Loucy (cell line): ENCODE results near the gene CYTH1.

Experiments
- H2AFZ ChIP-seq: fragments of 200-600 bp; sonication (generic); 2 replicates; pipeline ENCODE4 v1.6.0; 2016; ENCODE audit warnings: antibody characterized with exemption, mild to moderate bottlenecking, low read length, moderate library complexity
- H3F3A ChIP-seq: fragments of 200-600 bp; 2 replicates; pipeline ENCODE4 v1.6.0; 2016; ENCODE audit warnings: antibody characterized with exemption, low read depth, mild to moderate bottlenecking
- H3K27me3 ChIP-seq: fragments of 200-600 bp; sonication (generic); 2 replicates; pipeline ENCODE4 v1.6.1; 2014; ENCODE audit warnings: low read length, mild to moderate bottlenecking; ENCODE audit not compliant: insufficient read depth, poor library complexity, severe bottlenecking
- H3K36me3 ChIP-seq: fragments of 200-600 bp; sonication (generic); 2 replicates; pipeline ENCODE4 v1.6.1; 2016; ENCODE audit warnings: low read length; ENCODE audit not compliant: insufficient read depth
- H3K4me1 ChIP-seq: fragments of 200-600 bp; sonication (generic); 2 replicates; pipeline ENCODE4 v1.5.1; 2014; ENCODE audit warnings: low read length, mild to moderate bottlenecking; ENCODE audit not compliant: insufficient read depth, poor library complexity, severe bottlenecking
- H3K4me2 ChIP-seq: fragments of 200-600 bp; sonication (generic); 2 replicates; pipeline ENCODE4 v1.6.0; 2014; ENCODE audit warnings: antibody characterized with exemption, low read length, low read depth, mild to moderate bottlenecking; ENCODE audit not compliant: poor library complexity, severe bottlenecking
- H3K4me3 ChIP-seq: fragments of 200-600 bp; sonication (generic); 2 replicates; pipeline ENCODE4 v1.5.1; 2014; ENCODE audit warnings: low read length, mild to moderate bottlenecking, mixed read lengths; ENCODE audit not compliant: poor library complexity, severe bottlenecking
- H3K79me2 ChIP-seq: fragments of 200-600 bp; sonication (generic); 2 replicates; pipeline ENCODE4 v1.6.1; 2014; ENCODE audit warnings: low read length; ENCODE audit not compliant: insufficient read depth
- H3K9ac ChIP-seq: fragments of 200-600 bp; sonication (generic); 2 replicates; pipeline ENCODE4 v1.6.0; 2014; ENCODE audit warnings: mild to moderate bottlenecking, low read depth, low read length, moderate library complexity; ENCODE audit not compliant: poor library complexity, severe bottlenecking
- H3K9me2 ChIP-seq: fragments of 200-600 bp; sonication (generic); replicated peaks from 2 replicates; pipeline ENCODE4 v1.6.1; 2016; ENCODE audit warnings: low read depth, low read length, mixed read lengths
- H3K9me3 ChIP-seq: fragments of 200-600 bp; sonication (generic); 2 replicates; pipeline ENCODE4 v1.6.1; 2014; ENCODE audit warnings: mild to moderate bottlenecking, antibody characterized with exemption, low read length, low read depth; ENCODE audit not compliant: insufficient read depth
- H4K20me1 ChIP-seq: fragments of 200-600 bp; sonication (generic); 2 replicates; pipeline ENCODE4 v1.6.0; 2014; ENCODE audit warnings: antibody characterized with exemption, low read length, mild to moderate bottlenecking; ENCODE audit not compliant: insufficient read depth, poor library complexity, severe bottlenecking
- EZH2phosphoT487 ChIP-seq: fragments of 200-600 bp; IDR thresholded peaks from 2 replicates; pipeline ENCODE4 v1.6.1; 2018; ENCODE audit warnings: antibody characterized with exemption, mild to moderate bottlenecking, moderate library complexity, borderline replicate concordance
- TF ChIP-seq, protein P1 (sequence below): fragments of 200-600 bp; sonication (generic); conservative IDR thresholded peaks from 2 replicates; pipeline ENCODE4 v1.5.1; 2014; ENCODE audit warnings: mild to moderate bottlenecking, antibody characterized with exemption, low read length

CYTH1 gene

DNA sequence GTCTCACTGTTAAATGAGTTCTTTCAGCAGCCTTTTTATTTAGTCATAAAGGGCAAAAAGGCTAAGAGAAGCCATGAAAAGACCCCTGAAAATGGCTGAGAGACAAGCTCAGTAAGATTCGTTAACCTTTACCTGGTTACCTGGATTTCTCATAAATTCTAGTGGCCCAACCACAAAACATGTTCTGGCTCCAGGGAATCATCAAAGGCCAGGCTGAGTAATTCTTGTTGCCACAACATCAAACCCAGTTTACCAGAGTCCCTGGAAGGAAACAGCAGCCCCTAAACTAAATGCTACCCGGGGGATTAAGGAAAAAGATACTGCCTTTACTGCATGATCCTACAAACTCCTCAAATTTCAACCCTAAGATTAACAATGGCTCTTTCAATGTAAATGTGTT lies 15.8 kb downstream of the CYTH1 start:
- Histone ChIP-seq H3K9ac (no peak overlapping the region), H3F3A (no peaks in the 10 kb centered on the region), H3K4me1 (peaks cover 46% of the 10 kb centered on the region), H3K79me2 (peaks cover 100% of the 10 kb centered on the region), H3K36me3 (no peaks in the 10 kb centered on the region), H3K9me3 (no peaks in the 10 kb centered on the region), H3K4me3 (no peak overlapping the region), H2AFZ (no peak overlapping the region), H4K20me1 (peaks cover 16% of the 10 kb centered on the region), H3K27me3 (no peaks in the 10 kb centered on the region), H3K9me2 (no peaks in the 10 kb centered on the region), H3K4me2 (peak overlapping the region; percentile 22)
- TF ChIP-seq EZH2phosphoT487 = no peak
- TF ChIP-seq, protein P1, sequence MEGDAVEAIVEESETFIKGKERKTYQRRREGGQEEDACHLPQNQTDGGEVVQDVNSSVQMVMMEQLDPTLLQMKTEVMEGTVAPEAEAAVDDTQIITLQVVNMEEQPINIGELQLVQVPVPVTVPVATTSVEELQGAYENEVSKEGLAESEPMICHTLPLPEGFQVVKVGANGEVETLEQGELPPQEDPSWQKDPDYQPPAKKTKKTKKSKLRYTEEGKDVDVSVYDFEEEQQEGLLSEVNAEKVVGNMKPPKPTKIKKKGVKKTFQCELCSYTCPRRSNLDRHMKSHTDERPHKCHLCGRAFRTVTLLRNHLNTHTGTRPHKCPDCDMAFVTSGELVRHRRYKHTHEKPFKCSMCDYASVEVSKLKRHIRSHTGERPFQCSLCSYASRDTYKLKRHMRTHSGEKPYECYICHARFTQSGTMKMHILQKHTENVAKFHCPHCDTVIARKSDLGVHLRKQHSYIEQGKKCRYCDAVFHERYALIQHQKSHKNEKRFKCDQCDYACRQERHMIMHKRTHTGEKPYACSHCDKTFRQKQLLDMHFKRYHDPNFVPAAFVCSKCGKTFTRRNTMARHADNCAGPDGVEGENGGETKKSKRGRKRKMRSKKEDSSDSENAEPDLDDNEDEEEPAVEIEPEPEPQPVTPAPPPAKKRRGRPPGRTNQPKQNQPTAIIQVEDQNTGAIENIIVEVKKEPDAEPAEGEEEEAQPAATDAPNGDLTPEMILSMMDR = no peak

DNA sequence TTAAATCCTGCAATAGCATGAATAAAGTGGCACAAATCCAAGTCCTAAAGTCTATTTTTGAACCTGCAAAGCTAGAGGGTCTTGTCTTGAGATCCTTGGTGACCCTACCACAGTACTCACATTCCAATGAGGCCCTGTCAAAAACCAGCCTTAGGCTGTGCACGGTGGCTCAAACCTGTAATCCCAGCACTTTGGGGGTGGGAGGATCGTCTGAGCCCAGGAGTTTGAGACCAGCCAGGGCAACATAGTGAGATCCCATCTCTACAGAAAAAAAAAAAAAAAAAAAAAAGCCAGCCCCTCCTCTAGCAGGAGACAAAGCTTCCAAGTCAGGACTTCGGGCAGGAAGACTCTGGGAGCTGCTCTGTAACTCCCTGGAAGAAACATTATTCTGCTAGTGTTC lies 16.3 kb downstream of the CYTH1 start:
- H3K4me2 ChIP-seq = peak overlapping the region; percentile 22

DNA sequence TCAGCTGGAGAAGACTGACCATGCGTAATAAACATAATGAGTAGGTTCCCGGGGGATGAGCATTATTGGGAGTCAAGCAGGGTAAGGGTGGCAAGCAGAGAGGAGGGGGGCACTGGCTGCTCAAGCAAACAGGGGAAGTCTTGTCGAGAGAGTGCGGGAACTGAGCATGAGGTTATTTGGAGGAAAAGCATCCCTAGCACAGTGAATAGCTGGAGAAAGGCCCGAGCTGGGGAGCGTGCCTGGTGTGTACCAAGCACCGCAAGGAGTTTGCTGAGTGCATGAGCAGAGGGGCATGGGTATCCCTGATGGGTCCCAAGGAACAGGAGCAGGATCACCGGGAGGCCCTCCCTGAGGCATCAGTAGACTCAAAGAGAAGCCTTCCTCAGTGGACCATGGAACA lies 17.2 kb downstream of the CYTH1 start:
- H3F3A ChIP-seq = peaks cover 2% of the 10 kb centered on the region; the same call in 1 of the 2 replicates
- H4K20me1 ChIP-seq = peaks cover 22% of the 10 kb centered on the region
- no peaks in the 10 kb centered on the region for H3K27me3 ChIP-seq
- H3K9me2 ChIP-seq = no peaks in the 10 kb centered on the region
- TF ChIP-seq, protein P1 = no peak
- TF ChIP-seq EZH2phosphoT487 = no peak
- no peak overlapping the region for H3K9ac ChIP-seq
- H3K9me3 ChIP-seq = no peaks in the 10 kb centered on the region
- no peak overlapping the region for H3K4me3 ChIP-seq
- H3K4me2 ChIP-seq = no peak overlapping the region
- H3K79me2 ChIP-seq = peaks cover 97% of the 10 kb centered on the region
- H2AFZ ChIP-seq = no peak overlapping the region
- H3K36me3 ChIP-seq = no peaks in the 10 kb centered on the region
- peaks cover 49% of the 10 kb centered on the region for H3K4me1 ChIP-seq

More for the DNA sequence above, 16.3 kb downstream of the CYTH1 start:
- H3K4me3 ChIP-seq = no peak overlapping the region
- H4K20me1 ChIP-seq = peaks cover 16% of the 10 kb centered on the region
- TF ChIP-seq, protein P1 = no peak
- TF ChIP-seq EZH2phosphoT487 = no peak
- no peaks in the 10 kb centered on the region for H3K27me3 ChIP-seq
- H2AFZ ChIP-seq = no peak overlapping the region
- no peak overlapping the region for H3K9ac ChIP-seq
- H3K9me2 ChIP-seq = no peaks in the 10 kb centered on the region
- no peaks in the 10 kb centered on the region for H3K9me3 ChIP-seq
- no peaks in the 10 kb centered on the region for H3K36me3 ChIP-seq
- peaks cover 46% of the 10 kb centered on the region for H3K4me1 ChIP-seq
- H3F3A ChIP-seq = no peaks in the 10 kb centered on the region
- peaks cover 100% of the 10 kb centered on the region for H3K79me2 ChIP-seq
